HG03469 (cell line): ENCODE results near the gene GCNT2.
"Not testable (repeated sequence)": the region's sequence is repeated elsewhere in the genome, so short reads cannot be mapped to it uniquely, and the experiment has no call there.

ENCODE experiments used
- ATAC-seq: cut with Tn5 transposase; IDR thresholded peaks from one replicate; pipeline ENCODE4 v1.9.1; 2021; ENCODE audit warnings: mild to moderate bottlenecking, moderate library complexity, moderate number of reproducible peaks; ENCODE audit not compliant: unreplicated experiment

GCNT2 gene

DNA sequence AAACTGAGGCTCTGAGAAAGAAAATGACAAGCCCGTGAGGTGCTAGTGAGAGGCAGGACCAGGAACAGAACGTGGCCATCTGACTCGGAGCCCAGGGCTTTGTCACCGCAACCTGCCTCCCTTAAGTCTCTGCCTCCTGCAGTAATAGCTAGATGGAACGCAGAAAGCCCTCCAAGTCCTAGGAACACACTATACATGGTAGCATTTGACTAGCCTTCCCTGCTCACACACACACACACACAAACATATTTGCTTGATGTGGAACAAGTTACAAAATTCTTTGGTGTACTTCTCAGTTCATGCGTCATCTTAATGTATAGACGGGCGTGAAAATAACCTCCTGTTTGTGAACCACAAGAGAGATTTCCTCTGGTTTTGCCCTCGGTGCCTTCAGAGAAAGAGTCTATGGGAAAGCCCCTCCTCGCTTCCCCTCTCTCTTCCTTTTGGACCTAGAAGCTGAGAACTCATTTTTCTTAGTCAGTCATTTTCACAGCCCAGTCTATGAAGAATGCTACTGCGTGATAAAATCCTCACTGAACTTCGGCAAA, 134.4 kb downstream of the GCNT2 start:
- ATAC-seq = no peak

DNA sequence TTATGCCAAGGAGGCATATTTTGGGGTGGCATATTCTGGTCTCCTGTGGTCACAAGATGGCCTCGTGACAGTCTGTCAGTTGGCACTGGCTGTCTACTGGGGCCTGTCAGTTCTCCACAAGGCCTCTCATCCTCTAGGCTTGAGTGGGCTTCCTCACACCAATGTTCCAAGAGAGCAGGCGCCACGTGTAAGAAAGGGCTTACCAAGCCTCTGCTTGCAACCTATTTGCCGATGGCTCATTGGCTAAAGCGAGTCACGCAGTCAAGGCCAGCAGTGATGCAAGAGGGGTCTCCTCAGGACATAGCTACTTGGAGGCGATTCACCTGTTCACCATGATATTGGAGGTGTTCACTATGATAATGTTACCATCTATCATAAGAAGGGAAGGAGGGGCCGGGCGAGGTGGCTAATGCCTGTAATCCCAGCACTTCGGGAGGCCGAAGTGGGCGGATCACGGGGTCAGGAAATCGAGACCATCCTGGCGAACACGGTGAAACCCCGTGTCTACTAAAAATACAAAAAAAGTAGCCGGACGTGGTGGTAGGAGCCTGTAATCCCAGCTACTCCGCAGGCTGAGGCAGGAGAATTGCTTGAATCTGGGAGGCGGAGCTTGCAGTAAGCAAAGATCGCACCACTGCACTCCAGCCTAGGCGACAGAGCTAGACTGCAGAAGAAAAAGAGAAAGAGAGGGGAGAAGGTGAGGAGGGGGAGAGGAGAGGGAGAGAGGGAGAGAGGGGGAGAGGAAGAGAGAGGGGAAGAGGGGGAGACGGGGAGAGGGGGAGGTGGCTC, 138.0 kb downstream of the GCNT2 start:
- ATAC-seq = no peak

DNA sequence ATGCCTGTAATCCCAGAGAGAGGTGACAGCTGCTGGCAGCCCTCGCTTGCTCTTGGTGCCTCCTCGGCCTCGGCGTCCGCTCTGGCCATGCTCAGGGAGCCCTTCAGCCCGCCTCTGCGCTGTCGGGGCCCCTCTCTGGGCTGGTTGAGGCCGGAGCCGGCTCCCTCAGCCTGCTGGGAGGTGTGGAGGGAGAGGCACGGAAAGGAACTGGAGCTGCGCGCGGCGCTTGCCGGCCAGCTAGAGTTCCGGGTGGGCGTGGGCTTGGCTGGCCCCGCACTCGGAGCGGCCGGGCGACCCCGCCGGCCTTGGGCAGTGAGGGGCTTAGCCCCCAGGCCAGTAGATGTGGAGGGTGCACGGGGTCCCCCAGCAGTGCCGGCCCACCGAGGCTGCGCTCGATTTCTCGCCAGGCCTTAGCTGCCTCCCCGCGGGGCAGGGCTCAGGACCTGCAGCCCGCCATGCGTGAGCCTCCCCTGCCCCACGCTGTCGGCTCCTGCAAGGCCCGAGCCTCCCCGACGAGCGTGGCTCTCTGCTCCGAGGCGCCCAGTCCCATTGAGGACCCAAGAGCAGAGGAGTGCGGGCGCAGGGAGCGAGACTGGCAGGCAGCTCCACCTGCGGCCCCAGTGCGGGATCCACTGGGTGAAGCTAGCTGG, 138.7 kb downstream of the GCNT2 start:
- no peak for ATAC-seq

DNA sequence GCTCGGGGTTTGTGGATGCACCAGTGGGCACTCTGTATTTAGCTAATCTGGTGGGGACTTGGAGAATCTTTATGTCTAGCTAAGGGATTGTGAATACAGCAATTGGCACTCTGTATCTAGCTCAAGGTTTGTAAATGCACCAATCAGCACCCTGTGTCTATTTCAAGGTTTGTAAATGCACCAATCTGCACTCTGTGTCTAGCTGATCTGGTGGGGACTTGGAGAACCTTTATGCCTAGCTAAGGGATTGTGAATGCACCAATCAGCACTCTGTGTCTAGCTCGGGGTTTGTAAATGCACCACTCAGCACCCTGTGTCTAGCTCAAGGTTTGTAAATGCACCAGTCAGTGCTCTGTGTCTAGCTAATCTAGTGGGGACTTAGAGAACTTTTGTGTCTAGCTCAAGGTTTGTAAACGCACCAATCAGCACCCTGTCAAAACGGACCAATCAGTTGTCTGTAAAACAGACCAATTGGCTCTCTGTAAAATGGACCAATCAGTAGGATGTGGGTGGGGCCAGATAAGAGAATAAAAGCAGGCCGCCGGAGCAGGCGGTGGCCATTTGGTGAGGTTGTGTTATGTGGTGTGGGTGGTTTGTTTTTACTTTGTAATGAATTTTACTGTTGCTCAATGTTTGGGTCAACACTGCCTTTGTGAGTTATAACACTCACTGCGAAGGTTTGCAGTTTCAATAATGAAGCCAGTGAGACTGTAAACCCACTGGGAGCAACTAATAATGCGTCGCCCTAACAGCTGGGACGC, 139.5 kb downstream of the GCNT2 start:
- not testable (repeated sequence) for ATAC-seq

DNA sequence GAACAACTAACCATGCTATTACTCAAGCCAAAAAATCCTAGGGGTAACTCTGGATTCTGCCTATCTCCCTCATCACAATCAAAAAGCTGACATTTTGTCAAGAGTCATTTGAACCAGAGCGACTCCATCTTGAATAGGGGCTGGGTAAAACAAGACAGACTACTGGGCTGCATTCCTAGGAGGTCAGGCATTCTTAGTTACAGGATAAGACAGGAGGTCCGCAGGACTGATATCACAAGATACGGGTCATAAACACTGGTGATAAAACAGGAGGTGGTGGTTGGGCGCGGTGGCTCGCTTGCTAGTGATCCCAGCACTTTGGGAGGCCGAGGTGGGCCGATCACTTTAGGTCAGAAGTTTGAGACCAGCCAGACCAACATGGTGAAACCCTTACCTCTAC, 141.1 kb downstream of the GCNT2 start:
- no peak for ATAC-seq

DNA sequence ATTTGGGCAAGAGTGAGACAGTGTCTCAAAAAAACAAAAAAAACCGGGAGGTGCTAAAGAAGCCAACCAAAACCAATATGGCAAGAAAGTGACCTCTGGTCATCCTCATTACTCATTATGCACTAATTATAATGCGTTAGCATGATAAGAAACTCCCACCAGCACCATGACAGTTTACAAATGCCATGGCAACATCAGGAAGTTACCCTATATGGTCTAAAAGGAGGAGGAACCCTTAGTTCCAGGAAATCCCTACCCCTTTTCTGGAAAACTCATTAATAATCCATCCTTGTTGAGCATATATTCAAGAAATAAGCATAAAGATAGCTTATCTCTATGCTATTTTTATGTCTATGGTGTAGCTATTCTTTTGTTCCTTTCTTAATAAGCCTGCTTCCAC, 141.6 kb downstream of the GCNT2 start:
- ATAC-seq = no peak

DNA sequence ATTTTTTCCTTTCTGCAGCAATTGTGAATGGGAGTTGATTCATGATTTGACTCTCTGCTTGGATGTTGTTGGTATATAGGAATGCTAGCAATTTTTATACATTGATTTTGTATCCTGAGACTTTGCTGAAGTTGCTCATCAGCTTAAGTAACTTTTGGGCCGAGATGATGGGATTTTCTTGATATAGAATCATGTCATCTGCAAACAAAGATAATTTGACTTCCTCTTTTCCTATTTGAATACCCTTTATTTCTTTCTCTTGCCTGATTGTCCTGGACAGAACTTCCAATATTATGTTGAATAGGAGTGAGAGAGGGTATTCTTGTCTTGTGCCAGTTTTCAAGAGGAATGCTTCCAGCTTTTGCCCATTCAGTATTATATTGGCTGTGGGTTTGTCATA, 144.4 kb downstream of the GCNT2 start:
- ATAC-seq = not testable (repeated sequence)

DNA sequence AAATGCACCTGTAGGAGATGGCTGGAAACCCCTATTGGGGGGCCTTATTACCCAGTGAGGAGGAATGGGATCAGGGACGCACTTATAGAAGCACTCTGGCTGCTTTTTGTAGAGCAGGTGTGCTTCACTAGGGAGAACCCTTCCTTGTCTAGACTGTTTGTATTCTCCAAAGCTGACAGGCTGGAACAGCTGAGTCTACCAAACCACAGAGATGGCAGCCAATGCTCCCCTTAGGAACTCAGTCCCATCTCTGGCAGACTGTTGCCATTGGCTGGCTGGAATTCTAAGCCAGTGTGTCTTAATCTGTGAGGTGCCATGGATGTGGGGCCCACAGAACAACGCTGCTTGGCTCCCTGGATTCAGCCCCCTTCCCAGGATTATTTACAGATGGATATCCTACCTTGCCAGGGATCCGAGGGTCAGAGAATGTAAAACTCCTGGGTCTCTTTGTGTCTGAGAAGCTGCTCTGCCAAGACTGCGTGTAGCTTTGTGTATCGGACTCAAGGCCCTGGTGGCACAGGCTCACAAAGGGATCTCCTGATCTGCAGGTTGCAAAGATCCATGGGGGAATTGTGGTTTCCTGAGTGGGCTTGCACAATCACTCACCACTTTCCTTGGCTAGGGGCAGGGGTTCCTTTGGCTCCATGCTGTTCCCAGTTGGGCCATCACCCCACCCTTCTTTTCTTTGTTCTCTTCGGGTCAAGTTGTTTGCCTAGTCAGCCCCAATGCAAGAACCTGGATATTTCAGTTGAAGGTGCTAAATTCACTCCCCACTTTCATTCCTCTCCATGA, 147.2 kb downstream of the GCNT2 start:
- ATAC-seq = no peak

DNA sequence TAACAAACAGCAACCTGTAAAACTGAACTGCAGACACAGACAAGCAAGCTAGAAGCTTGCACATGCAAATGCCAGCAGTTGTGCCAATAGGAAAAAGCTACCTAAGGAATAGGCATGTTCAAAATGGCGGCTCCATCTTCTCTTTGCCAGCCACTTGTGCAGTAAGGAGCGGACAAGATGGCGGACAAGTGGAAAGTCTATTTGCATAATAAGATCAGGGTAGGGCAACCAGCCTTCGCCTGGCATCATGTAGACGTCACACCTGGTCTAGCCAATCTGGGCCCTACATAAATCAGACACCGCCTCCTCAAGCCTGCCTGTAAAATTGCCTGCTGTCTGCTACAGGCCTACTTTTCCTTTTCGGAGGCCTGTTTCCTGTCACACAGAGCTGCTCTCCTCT, 155.3 kb downstream of the GCNT2 start:
- ATAC-seq = no peak

DNA sequence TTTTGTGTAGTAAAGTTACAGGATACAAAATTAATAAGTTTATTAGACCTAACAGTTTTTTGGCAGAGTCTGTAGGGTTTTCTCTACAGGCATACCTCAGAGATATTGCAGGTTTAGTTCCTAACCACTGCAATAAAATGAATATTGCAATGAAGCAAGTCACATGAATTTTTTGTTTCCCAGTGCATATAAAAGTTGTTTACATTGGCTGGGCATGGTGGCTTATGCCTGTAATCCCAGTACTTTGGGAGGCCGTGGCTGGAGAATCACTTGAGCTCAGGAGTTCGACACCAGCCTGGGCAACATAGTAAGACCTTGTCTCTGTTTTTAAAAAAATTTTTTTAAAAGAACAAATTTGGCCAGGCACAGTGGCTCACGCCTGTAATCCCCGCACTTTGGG, 157.3 kb downstream of the GCNT2 start:
- ATAC-seq = no peak
